HL-60 (cell line): Measurements from ENCODE around the gene FANCC.

Experiments used
- DNase-seq, 2 experiments: peaks; one replicate each; pipeline ENCODE4 v3.0.0-alpha.2; 2010 to 2020; ENCODE audit warnings: low read depth in 1 of 2, low spot score in 1 of 2
- H3K27ac ChIP-seq: fragments of 250-450 bp; sonication (Bioruptor Pico); replicated peaks from 2 replicates; pipeline ENCODE4 v1.5.1; 2020; ENCODE audit warnings: mild to moderate bottlenecking, moderate library complexity
- H3K27me3 ChIP-seq: fragments of 250-450 bp; sonication (Bioruptor Pico); 2 replicates; pipeline ENCODE4 v1.5.1; 2021; ENCODE audit warnings: mild to moderate bottlenecking, moderate library complexity; ENCODE audit not compliant: insufficient read depth, poor library complexity, severe bottlenecking
- H3K4me3 ChIP-seq: replicated peaks from 2 replicates; pipeline ENCODE4 v1.5.1; 2011; ENCODE audit warnings: mild to moderate bottlenecking, control low read depth, low read length; ENCODE audit not compliant: insufficient read depth
- CTCF ChIP-seq: IDR thresholded peaks from one replicate; pipeline ENCODE4 v1.5.1; 2011; ENCODE audit warnings: low read length, control low read depth, inconsistent platforms; ENCODE audit not compliant: insufficient read depth
- GABPA ChIP-seq: IDR thresholded peaks from 2 replicates; pipeline ENCODE4 v1.6.1; 2012; ENCODE audit warnings: low read depth
- POLR2AphosphoS5 ChIP-seq: IDR thresholded peaks from 2 replicates; pipeline ENCODE4 v1.6.1; 2012; ENCODE audit warnings: low read depth
- REST ChIP-seq: IDR thresholded peaks from 2 replicates; pipeline ENCODE4 v1.6.1; 2012; ENCODE audit warnings: low read depth; ENCODE audit not compliant: insufficient replicate concordance
- SPI1 ChIP-seq: IDR thresholded peaks from 2 replicates; pipeline ENCODE4 v1.6.1; 2012; ENCODE audit warnings: low read depth, mild to moderate bottlenecking, borderline replicate concordance

The FANCC gene

GRCh38 chr9:95111716-95112115 lies 205.8 kb downstream of the FANCC start:
- Histone ChIP-seq H3K4me3 (no peak overlapping the region), H3K27me3 (no peaks in the 10 kb centered on the region), H3K27ac (no peak overlapping the region)
- no peak for TF ChIP-seq CTCF
- TF ChIP-seq SPI1 = no peak
- TF ChIP-seq POLR2AphosphoS5 = no peak
- TF ChIP-seq GABPA = no peak
- no peak for TF ChIP-seq REST
- DNase-seq = no peak

- TF ChIP-seq POLR2AphosphoS5 = no peak
- no peak for TF ChIP-seq REST
- no peak for TF ChIP-seq GABPA
- TF ChIP-seq SPI1 = no peak
- TF ChIP-seq CTCF = no peak
- no peaks in the 10 kb centered on the region for H3K27me3 ChIP-seq
- no peak overlapping the region for H3K27ac ChIP-seq
- H3K4me3 ChIP-seq = no peak overlapping the region
- DNase-seq = no peak
These were observed 206.5 kb downstream of the FANCC start for GRCh38 chr9:95110921-95111525.

GRCh38 chr9:95109456-95109855 lies 208.1 kb downstream of the FANCC start:
- no peak overlapping the region for H3K27ac ChIP-seq
- no peaks in the 10 kb centered on the region for H3K27me3 ChIP-seq
- DNase-seq = no peak
- TF ChIP-seq SPI1 (no peak), GABPA (no peak), POLR2AphosphoS5 (no peak), REST (no peak), CTCF (no peak)
- no peak overlapping the region for H3K4me3 ChIP-seq
